SH-SY5Y (cell line): Measurements from ENCODE around the gene MACROD2.

ENCODE experiments used
- GATA2 ChIP-seq: IDR thresholded peaks from 2 replicates; pipeline ENCODE4 v1.6.1; 2011; ENCODE audit warnings: mild to moderate bottlenecking, low read depth, low read length
- GATA3 ChIP-seq: IDR thresholded peaks from 2 replicates; pipeline ENCODE4 v1.6.1; 2011; ENCODE audit warnings: low read depth, mild to moderate bottlenecking, low read length, moderate library complexity

DNA sequence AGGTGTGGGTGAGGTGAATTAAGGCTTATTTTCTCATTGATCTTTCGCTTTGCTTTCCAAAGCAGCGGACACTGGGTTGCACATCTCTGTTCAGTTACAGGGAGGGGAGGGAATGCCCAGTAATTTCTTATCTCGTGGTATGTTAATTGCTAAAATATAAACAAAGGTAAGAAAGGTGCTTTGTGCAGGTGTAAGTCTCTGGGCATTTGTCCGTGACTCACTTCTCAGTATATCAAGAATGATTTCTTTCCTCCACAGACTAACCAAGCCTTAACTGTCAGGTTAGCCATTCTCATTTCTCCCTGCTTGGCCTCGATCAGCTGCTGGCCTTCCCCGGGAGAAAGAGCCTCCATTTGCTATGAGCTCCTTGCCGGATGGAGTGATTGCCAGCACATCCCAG, 1715.9 kb downstream of the MACROD2 start:
- TF ChIP-seq GATA3 (no peak), GATA2 (no peak)
